ENCODE measurements around the gene SYT5. TPM values are rescaled to one million over a fixed set of nuclear protein-coding genes. Genes with fewer than 3 reads are reported as not detected.

SYT5 gene
- total and polyA plus RNA-seq, 2 of the 8 experiments (the other 6 are each of a cell fraction or from before 2014, with no cell fraction given), result 0.35 to 0.67 TPM

GRCh38 chr19:55174425-55175116 lies 5.5 kb downstream of the SYT5 start (continued):
- TF ChIP-seq BCL11A (IDR thresholded peaks at IDR 0.05; ENCODE audit: low read depth in 2 of 2, low read length in 2 of 2) (no peak), EZH2 (IDR thresholded peaks at IDR 0.05; ENCODE audit: low read depth, low read length, severe bottlenecking) (no peak), ATF2 (IDR thresholded peaks at IDR 0.05; ENCODE audit: low read length) (no peak), TAF1 (IDR thresholded peaks at IDR 0.05; ENCODE audit: low read depth, low read length) (no peak)

All from H1 (cell line).